Left renal pelvis (tissue), 4 donors: Measurements from ENCODE around the gene LGI2. TPM values are rescaled to one million over a fixed set of nuclear protein-coding genes. Genes with fewer than 3 reads are reported as not detected.

Experiments
- DNase-seq, 4 donors: peaks; one replicate each; pipeline ENCODE4 v3.0.0-alpha.2; 2013; ENCODE audit warnings: low read depth in 4 of 4, low spot score in 3 of 4
- polyA plus RNA-seq, 4 donors: library from polyadenylated mRNA; unstranded; fragments of 120-200 nt; gene quantifications; one replicate each; pipeline ENCODE4 v1.2.1, GENCODE V29; 2013; ENCODE audit not compliant: insufficient read length in 4 of 4

LGI2 gene
- polyA plus RNA-seq, 4 donors: 20.7 to 32.2 (median 26.5) TPM

DNA sequence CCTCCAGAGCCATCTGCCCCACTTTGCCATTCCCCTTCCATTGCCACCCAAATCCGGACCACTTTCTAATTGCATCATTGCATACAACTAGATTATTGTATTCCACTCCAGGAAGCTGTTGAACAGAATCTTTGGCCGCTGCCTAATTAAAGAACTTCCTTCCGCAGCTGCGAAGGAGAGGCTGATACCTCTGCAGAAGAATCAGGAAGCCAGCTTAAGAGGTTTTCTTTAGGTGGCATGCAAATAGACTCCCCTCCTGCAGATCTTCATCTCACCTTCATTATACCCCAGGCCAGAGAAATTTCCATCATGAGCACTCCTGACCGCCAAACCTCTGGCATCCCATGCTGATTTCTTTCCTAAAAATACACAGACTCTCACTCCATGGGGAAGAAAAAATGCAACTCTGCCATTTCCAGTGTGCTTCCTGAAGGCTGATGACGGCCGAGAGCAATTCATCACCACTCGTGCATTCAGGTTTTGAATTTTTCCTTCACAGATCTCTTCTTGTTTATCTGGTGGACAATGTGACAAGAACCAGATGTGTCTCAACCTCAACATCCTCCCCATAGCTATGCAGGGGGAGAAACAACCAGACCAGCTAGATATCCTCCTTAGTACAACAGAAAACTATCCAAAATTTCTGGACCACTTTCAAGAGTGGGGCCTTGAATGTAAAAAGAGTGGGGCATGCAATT is 31.2 kb downstream of the LGI2 start:
- no peak for DNase-seq

DNA sequence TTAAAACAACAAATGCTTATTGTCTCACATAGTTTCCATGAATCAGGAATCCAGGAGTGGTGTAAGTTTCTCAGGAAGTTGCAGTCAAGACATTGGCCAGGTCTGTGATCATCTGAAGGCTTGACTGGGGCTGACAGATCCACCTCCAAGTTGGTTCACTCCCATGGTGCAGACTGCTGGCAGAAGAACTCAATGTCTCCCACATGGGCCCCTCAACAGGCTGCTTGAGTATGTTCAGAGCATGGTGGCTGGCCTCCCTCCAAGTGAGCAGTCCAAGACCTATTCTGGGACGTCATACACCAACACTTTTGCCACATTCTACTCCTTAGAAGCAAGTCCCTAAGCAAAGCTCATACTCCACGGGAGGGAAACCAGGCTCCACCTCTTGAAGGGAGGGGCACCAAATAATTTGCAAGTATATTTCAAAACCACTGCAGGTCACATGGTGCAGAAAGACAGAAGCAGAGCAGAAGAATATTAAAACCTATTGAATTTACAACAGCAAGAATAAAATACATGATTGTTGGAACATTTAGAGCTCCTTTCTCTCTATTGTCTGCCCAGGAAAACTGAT is 35.3 kb downstream of the LGI2 start:
- no peak for DNase-seq

DNA sequence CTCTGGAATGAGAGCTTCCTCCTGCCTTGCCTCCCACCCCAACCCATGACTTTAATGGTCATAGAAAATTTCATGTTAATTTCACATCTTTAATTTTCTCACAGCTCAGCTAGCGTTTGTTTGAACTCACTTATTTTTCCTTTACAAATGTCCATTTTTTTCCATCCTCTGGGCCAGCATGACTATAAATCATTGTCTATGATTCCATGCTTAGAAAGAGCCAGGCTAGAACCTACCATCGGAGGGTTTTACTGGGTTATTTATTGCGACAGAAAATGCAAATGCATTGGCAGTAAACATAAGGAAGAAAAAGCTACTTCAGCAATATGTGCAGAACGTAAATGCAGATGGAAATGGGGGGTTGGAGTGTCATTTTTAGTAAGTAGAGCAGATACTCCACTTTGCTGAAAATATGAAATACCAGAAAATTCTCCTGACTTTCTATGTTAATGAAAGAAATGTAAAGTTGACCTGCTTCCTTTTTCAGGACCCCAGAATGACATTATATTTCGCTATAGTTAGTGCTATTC is 37.1 kb downstream of the LGI2 start:
- no peak for DNase-seq

DNA sequence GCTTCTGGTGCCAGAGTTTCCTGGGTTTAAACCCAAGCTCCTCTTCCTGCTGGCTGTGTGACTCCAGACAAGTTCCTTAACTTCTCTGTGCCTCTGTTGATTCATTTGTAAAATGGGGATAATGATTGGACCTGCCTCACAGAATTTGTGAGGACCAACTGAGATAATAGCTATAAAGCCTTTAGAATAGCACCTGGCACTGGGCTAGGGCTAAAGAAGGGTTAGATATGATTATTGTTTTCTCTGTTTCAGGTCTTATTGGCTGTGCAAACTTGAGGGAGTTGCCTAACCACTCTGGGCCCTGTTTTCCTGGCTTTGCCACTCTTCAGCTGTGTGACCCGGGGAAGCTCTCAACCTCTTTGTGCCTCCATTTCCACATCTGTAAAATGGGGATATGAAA is 37.8 kb downstream of the LGI2 start:
- no peak for DNase-seq

DNA sequence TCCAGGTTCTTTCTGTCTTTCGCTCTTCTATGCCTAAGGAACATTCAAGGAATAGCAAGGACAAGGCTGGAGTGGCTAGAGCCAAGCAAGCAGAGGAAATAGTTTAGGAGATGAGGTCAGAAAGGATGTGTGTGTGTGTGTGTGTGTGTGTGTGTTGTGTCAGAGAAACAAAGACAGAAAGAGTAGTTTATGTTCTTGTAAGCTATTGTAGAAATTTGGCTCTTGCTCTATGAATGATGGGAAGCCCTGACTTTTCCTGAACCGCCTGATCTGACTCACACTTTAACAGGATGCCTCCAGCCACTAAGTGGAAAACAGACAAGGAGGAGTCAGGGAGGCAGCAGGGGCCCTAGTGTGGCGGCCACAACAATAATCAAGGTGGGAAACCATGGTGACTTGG is 39.7 kb downstream of the LGI2 start:
- no peak for DNase-seq

DNA sequence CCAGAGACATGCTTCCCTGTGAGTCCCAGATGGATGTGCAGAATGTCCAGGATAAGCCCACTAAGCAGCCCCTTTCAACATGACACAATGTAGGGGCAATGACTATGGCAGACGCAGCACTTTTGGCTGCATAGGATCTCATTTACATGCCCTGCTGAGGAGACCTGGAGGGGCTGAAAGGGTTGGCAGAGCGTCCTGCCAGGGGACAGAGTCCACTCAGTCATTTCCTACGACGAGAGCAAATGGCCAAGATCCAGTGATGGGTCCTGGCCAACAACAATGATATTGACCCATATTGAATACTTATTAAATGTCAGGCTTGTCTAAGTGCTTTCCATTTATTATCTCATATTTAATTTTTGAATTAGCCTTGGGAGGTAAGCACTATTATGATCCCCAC is 41.4 kb downstream of the LGI2 start:
- no peak for DNase-seq

DNA sequence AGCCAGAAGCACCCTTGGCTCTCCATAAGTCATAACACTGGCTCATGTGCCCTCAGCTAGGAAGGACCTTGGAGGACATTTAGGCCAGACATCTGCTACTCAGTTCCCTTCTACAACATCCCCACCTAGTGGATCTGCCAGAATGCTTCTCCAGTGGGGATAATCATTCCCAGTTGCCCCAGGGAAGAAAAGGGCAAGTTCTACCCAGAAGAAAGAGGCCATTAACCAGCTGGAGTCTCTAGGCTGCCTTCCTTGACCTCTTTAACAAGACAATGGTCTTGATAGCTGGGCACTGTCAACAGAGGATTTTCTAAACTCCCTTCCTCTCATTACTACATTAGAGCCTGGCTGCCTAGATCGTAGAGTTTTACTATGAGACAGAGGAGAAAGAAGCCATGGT is 42.0 kb downstream of the LGI2 start:
- DNase-seq: no peak

DNA sequence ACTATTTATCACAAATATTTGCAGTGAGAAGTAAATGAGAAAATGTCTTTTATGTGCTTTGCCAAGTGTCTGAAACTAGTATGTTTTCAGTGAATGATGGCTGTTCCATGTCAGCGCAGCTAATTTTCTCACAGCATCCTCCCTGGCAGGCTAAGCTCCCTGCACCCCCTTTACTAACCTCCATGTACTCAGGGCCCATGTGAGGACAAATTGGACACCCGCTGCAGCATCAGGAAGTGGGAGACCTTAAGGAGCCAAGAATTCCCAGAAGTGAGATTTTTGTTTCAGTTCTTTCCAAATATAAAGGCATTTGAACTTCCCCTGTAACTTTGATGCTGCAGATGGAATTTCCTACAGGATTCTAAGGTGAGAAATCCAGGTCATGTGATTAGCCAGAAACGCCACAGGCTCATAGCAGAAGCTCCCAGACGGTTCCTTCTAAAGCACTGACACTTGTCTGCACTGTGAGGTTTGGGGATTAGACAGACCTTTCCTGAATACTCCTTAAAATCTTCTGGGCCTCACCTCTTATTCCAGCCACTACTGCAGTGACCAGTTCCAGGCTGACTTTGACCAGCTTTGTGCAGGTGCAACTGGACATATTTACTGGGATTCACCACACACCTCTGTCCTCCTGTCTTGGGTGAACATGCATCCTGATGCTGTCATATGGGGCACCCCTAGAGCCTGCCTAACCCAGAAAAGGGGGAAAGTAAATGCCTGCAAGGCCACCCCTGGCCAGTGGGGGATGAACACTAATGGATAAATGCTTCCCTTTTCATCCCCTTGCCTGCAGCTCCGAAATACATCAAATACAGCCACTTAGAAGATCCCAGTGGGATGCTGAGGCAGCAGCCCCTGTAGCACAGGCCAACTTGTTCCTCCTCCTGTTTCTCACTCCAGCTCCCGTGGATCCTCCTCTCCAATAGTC is 45.9 kb downstream of the LGI2 start:
- DNase-seq: no peak

DNA sequence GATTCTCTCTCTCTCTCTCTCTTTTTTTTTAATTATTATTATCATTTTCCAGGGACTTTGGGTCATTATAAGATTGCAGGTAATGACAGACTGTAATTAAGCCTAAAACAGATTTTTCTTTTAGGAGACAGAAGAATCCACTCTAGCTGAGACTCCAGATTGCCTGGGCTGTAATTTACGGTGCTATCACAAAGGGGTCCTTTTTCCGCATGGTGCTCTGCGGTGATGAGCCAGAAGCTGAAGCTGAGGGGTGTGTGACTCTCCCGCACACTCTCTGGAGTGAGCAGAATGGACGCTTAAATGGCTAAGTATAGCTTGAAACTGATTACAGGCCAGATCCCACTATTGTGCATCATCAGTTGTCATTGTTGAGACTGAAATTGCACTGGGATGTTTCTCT is 50.0 kb downstream of the LGI2 start:
- no peak for DNase-seq

DNA sequence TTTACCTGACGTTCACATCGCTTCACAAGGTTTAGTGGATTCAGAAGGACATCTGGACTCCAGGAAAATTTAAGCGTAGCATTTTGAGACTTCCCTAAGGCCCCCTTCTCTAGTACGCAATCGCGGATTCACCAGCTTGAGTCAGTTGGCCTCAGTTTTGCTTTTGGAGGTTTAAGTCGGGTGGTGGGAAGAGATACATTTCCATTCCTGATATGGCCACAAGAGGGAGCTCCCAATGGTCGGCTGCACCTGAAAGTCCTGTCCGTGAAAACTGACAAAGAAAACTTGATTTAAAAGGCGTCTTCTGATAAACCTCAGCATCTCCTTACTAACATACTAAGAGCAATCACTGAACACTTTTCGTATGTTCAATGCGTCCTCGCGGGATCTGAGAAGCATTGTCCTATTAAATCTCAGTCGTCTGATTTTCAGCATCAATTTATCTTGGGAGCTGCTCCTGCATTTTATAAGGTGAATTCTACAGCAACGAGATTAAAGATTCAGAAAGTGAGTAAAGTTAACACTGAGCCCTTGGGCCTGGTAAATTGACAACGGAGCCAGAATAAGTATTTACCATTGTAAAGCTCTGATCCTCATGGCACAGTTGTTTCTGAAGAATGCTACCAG is 50.6 kb downstream of the LGI2 start:
- DNase-seq: peak in 2 of 4 donors; percentile 46 to 53

DNA sequence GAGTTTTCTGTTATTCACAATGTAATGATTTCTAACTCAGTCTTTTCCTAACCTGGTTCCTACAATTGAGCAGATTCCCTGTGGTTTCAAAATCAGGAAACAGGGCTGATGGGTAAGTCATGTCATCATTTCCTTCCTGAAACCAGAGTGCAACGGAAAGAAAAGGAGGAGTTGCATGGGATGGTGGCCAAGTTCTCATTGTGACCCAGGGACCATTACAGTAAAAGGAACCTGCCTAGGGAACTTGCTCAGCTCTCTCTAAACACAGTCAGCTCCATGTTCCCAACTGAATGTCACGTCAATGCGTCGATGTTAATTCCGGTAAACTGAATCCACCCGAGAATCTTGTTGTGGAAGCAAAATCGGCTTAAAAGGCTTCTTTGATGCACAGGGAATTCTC is 51.2 kb downstream of the LGI2 start:
- peak in 1 of 4 donors; percentile 20 for DNase-seq

DNA sequence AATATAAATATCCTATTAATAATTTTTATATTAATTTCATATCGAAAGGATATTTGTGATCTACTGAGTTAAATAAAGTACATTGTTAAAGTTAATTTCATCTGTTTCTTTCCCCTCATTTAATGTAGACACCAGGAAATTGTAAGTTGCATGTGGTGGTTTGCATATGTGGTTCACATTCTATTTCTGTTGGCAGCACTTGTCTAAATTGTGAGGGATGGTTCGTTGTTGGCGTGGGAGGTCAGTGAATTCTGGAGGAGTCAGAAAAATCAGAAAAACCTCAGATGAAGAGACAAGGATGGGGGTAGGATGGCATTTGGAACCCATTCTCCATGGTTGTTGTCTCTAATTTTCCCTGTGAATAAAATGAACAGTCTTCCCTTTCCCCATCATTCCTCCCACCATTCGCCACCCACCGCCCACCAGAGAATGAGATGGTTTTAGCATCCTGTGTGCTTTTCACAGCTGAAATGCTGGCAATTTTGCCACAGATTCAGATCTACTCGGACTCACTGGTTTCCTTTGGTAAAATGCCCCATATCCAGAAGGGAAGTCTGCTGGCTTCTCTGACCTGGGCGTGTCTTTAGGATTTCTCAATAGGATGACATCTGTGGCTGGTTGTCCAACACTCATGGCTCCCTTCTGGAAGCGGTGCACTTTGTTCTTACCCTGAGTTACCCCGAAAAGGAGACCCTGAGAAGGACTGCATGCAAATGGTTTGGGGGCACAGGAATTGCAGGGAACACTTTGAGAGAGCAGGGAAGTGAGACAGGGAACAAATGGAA is 52.3 kb downstream of the LGI2 start:
- no peak for DNase-seq

DNA sequence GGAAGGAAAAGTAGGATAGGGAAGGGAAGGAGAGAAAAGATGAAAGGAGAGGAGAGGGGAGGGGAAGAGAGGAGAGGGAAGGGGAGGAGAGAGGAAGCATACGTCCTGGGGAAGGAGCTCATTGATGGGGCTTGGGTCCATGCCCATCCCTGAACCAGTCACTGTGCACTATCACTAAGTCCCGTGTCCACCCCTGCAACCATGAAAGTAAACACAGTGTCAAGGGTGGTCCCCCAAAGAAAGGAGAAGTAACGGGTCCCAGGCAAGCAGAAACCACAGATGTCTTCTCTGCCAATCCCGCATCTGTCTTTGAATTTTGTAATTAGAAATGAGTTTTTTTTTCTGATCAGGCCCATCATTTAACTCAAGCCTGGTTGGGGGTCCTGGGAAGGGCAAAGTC is 55.2 kb downstream of the LGI2 start:
- DNase-seq: no peak

DNA sequence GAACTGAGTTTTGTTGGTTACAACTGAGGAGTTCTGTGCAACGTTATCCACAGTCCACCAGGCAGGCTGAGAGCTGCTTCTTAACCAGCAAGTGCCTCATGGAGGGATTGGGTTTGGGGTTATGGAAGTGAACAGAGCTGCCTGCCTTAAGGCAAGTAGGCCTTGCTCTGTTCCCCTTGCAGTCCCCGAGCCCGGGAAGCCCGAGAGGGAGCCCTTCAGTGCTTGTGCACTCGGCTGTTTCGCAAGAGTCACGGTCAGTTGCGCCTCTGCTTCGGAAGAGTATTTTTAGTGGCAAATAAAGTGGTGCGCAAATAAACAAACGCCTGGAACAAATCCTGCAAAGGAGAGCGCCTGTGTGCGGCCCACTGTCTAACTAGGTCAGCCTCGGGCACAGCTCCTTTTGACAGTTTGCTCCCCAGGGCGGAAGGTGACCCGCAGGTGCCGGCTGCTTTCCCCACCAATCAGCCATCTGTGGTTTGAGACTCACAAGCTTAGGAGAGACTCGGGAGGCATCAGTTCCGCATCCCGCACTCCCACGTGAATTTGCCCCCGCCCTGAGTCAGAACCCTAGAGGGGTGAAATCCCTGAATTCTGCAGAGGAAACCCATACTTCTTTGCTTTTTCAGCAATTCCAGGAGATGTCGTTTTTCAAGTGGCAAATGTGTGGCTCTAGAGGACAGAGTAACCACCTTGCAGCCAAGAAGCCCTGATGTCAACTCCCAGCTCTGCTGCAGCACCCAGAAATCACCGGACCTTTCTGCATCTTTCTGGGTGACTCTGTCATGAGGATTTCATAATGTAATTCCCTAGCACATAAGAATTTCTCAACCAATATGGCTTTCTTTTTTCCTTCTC is 56.8 kb downstream of the LGI2 start:
- DNase-seq: peak in 2 of 4 donors; percentile 16 to 56

DNA sequence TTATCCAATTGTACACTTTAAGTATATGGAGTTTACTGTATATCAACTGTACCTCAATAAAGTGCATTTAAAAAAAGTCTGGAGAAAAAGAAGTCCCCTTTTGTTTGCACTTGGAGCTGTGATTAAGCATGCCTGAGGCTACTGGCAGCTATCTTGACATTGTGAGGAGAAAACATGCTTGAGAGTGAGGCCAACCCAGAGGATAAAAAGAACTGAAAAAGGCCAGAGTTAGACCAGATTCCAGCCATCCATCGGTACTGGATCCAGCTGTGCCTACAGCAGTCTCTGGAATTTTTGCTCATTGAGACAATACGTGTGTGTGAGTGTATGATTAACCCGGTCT is 57.4 kb downstream of the LGI2 start:
- DNase-seq: no peak

DNA sequence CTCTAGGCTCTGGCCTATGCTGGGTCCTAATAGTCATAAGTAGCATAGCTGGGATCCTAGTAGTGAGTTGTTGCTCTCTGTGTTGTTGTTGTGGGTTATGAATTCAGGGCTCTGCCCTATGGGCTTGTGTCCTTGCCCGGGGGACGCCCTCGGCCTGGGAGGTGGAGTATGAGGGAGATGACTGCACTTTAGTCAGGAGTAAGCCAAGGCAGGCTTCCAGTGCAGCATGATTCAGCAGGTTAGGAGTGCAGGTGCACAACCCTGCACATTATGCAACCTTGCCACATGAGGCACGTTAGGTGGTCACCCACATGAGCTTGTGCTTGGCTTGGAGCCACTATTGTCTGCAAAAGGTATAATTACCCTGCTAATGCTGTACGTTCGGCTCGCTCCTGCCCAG is 59.6 kb downstream of the LGI2 start:
- DNase-seq: no peak

DNA sequence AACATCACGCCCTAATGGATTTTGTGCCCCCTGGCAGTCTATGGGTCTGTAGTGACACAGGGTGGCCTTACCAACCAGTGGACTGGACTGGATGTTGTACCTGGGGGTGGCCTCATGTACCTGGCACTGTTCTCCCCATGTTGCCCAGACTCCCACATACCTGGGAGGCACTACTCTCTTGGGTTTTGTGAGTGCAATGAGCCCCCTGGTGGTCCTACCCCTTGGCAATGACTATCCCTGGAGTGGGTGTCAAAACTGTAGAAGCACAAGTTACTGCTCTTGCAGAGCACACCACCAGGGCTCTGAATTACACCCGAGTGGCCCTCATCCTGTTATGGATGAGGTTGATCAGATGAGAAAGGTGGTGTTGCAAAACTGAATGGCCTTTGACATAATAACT is 60.1 kb downstream of the LGI2 start:
- no peak for DNase-seq

DNA sequence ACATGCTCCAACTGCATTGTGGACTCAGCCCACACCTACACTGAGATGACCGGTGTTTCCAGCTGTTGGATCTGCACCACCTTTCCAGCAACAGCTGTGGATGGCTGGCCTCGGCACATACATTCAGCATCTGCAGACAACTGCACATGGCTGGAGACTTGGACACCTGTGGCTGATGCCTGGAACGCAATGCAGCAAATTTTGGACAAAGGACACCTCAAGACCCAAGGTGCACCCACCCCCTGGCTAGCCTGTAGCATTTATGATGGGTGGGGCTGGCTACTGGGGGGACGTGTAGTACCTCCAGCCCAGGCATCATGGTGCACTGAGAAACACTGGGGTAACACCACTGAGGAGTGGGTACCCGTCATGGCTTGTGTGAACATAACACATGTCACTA is 60.6 kb downstream of the LGI2 start:
- DNase-seq: no peak

DNA sequence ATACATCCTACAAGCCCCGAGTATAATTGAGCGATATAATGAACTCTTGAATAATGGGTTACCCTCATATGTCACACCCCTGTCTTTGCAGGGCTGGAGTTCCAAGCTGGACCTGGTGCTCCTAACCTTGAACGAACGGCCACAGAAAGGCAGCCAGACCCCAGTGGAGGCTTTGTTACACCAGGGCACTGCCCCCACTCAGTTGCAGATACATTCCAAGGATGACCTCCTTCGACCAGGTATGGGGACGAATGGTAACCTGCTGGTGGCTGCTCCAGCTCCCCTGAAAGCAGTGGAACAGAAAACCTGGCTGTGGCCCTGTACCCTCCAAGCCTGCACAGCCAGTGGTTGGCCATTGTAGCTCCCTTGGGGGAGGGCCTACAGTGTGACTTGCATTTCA is 61.3 kb downstream of the LGI2 start:
- no peak for DNase-seq
